Heart left ventricle (tissue), 16 donors: ENCODE results near the gene HEBP2. TPM values are rescaled to one million over a fixed set of nuclear protein-coding genes. Genes with fewer than 3 reads are reported as not detected.

Experiments used
- ATAC-seq, 4 donors: fragments of 200-7000 bp; cut with Tn5 transposase; one replicate each; pipeline ENCODE4 v1.9.1; 2020 to 2022; ENCODE audit warnings: moderate library complexity in 4 of 4, mild to moderate bottlenecking in 3 of 4, moderate number of reproducible peaks in 1 of 4
- DNase-seq, 5 donors: peaks; one replicate each; pipeline ENCODE4 v3.0.0-alpha.2; 2020
- H3K27ac ChIP-seq, 12 donors: fragments of 200-600 bp; sonication (generic) in 4 of 12; one replicate each; pipeline versions ENCODE4 v1.5.0 to v1.8.0; 2016 to 2022; ENCODE audit warnings: mild to moderate bottlenecking in 2 of 12
- H3K27me3 ChIP-seq, 9 donors: fragments of 200-600 bp; sonication (generic) in 2 of 9; one replicate each; pipeline versions ENCODE4 v1.5.1 to v1.8.0; 2016 to 2022; ENCODE audit warnings: mild to moderate bottlenecking in 3 of 9
- H3K36me3 ChIP-seq, 9 donors: fragments of 200-600 bp; sonication (generic) in 2 of 9; one replicate each; pipeline versions ENCODE4 v1.5.0 to v1.8.0; 2018 to 2022; ENCODE audit warnings: mild to moderate bottlenecking in 2 of 9
- H3K4me1 ChIP-seq, 12 donors: fragments of 200-600 bp; sonication (generic) in 4 of 12; one replicate each; pipeline versions ENCODE4 v1.5.0 to v1.8.0; 2016 to 2022; ENCODE audit warnings: mild to moderate bottlenecking in 3 of 12
- H3K4me3 ChIP-seq, 12 donors: fragments of 200-600 bp; sonication (generic) in 4 of 12; one replicate each; pipeline versions ENCODE4 v1.5.0 to v1.8.0; 2017 to 2022; ENCODE audit warnings: mild to moderate bottlenecking in 9 of 12, moderate library complexity in 4 of 12
- H3K9me3 ChIP-seq, 12 donors: fragments of 200-600 bp; sonication (generic) in 4 of 12; one replicate each; pipeline versions ENCODE4 v1.5.0 to v1.8.0; 2016 to 2022; ENCODE audit warnings: mild to moderate bottlenecking in 1 of 12
- CTCF ChIP-seq, 12 donors: fragments of 200-600 bp; sonication (generic) in 4 of 12; IDR thresholded peaks; one replicate each; pipeline versions ENCODE4 v1.5.0 to v1.8.0; 2018 to 2022; ENCODE audit warnings: antibody characterized with exemption in 12 of 12, mild to moderate bottlenecking in 5 of 12
- POLR2A ChIP-seq, 2 donors: fragments of 450-650 bp; IDR thresholded peaks; one replicate each; pipeline ENCODE4 v1.6.1; 2017; ENCODE audit warnings: antibody characterized with exemption in 2 of 2, mild to moderate bottlenecking in 2 of 2, moderate library complexity in 2 of 2
- WGBS, 4 donors: extraction: QIAGEN DNeasy Blood & Tissue Kit in 2 of 4; methylation state at CpG; one replicate each; pipeline versions ENCODE4 v1.1.5 to v1.1.7; 2013 to 2018; 5-methylcytosine and 5-hydroxymethylcytosine counted together
- intact Hi-C, 10 donors: fragments of 100-400 bp; cut with DNase I; formaldehyde crosslinking; loops; one replicate each; pipeline versions ENCODE4 v1.11.1 to v1.14.2; 2022
- polyA plus RNA-seq, 2 donors: library from polyadenylated mRNA; stranded (reverse); fragments of 200-250 nt; gene quantifications; one replicate each; pipeline ENCODE4 v1.2.3, GENCODE V29; 2013
- total RNA-seq, 9 donors: library from RNA; depleted of rRNA in 2 of 9; stranded (reverse); fragments of >200 nt in 2 of 9; fragmentation: NEBNext Ultra II Directional in 3 of 9; extraction: Animal tissue kit (Norgen Biotek cat#: 25700) in 3 of 9; gene quantifications; one replicate each; pipeline versions ENCODE4 v1.1.0 to v1.2.4, GENCODE V29; 2016 to 2023
- donor health status: ischemic (EF 13 %, LVEDD 7.1; RV severe dilation, severe dysfunction).
- donor health status: healthy with polysubstance abuse.
- donor health status: DM: no; HTN: yes; CAD: no.
- donor health status: DM: no; HTN: no; CAD: no.
- donor health status: ischemic (EF 25% LVEDD 6.9; RV normal size, moderate dysfunction).
- donor health status: ischemic (EF 25% LVEDD 5.7; RV mildly dilated, moderate dysfunction).
- donor health status: healthy.
- donor health status: DM: yes; HTN: yes; CAD: no.
- donor health status: ischemic (EF 35%, LVEDD 5.7; RV mildly dilated, moderate dysfunction).
- donor health status: nonischemic (EF 11% LVEDD 7.7; RV severe dilation, severe dysfunction).
- donor health status: DM: yes; HTN: yes; CAD: no.
- donor health status: PGD.
- donor health status: ischemic (EF 29% LVEDD 5.4; RV normal size, mild dysfunction).
- donor health status: nonischemic (EF 23%, LVEDD 6.1; RV moderate dilation, normal function).

The HEBP2 gene
- total and polyA plus RNA-seq, 11 donors: 20.3 to 110 (median 90.2) TPM

GRCh38 chr6:138397128-138398122 is 6.6 kb upstream of the HEBP2 start:
- no peak for TF ChIP-seq CTCF (IDR thresholded peaks at IDR 0.05)
- TF ChIP-seq POLR2A (IDR thresholded peaks at IDR 0.05): no peak
- ATAC-seq: peak in 3 of 4 donors; percentile 35 to 77 (median 55)
- H3K36me3 ChIP-seq: no peaks in the 10 kb centered on the region
- no peak overlapping the region for H3K4me3 ChIP-seq
- H3K9me3 ChIP-seq: no peaks in the 10 kb centered on the region
- peaks cover 0 to 30% (median 11%) of the 10 kb centered on the region in 12 donors for H3K4me1 ChIP-seq
- no peak overlapping the region for H3K27ac ChIP-seq
- no peaks in the 10 kb centered on the region for H3K27me3 ChIP-seq
- peak in 2 of 5 donors; percentile 42 to 45 for DNase-seq
- intact Hi-C loops: loop anchor here in 1 of 10 donors (10.0 kb wide), 1 partner anchor 103 kb away; no protein-coding TSS in a partner anchor
- 55 to 67% (median 62%) methylated on average over 8 of the region's 8 CpGs for WGBS, 4 donors

- no peak for TF ChIP-seq POLR2A (IDR thresholded peaks at IDR 0.05)
- TF ChIP-seq CTCF (IDR thresholded peaks at IDR 0.05): no peak
- peak overlapping the region in 6 of 12 donors; percentile 42 to 74 (median 51) for H3K27ac ChIP-seq
- peak in 2 of 4 donors; percentile 39 to 44 for ATAC-seq
- no peaks in the 10 kb centered on the region for H3K27me3 ChIP-seq
- H3K4me3 ChIP-seq: no peak overlapping the region
- peaks cover 0 to 31% (median 12%) of the 10 kb centered on the region in 12 donors for H3K4me1 ChIP-seq
- H3K36me3 ChIP-seq: peaks cover 0 to 1% (median 0%) of the 10 kb centered on the region in 9 donors
- no peak for DNase-seq
- H3K9me3 ChIP-seq: no peaks in the 10 kb centered on the region
- WGBS, 4 donors: 63 to 72% (median 67%) methylated on average over 3 of the region's 3 CpGs
- intact Hi-C loops: loop anchor here in 8 of 10 donors (5.0 to 10.0 kb wide), 8 partner anchors 93 to 294 kb away; partner anchors contain the start of gene PERP (in 1 of the 8)
These were observed 3.7 kb upstream of the HEBP2 start for GRCh38 chr6:138400326-138400725.

- H3K9me3 ChIP-seq: no peaks in the 10 kb centered on the region
- no peak overlapping the region for H3K27ac ChIP-seq
- H3K27me3 ChIP-seq: no peaks in the 10 kb centered on the region
- WGBS, 4 donors: 94 to 96% (median 95%) methylated on average over 11 to 14 of the region's 14 CpGs
- DNase-seq (no peak), ATAC-seq (no peak)
- TF ChIP-seq CTCF (IDR thresholded peaks at IDR 0.05) (no peak), POLR2A (IDR thresholded peaks at IDR 0.05) (no peak)
- peaks cover 0 to 20% (median 15%) of the 10 kb centered on the region in 9 donors for H3K36me3 ChIP-seq
- H3K4me1 ChIP-seq: peaks cover 0 to 27% (median 14%) of the 10 kb centered on the region in 12 donors
- H3K4me3 ChIP-seq: no peak overlapping the region
- intact Hi-C loops: loop anchor here in 8 of 10 donors (5.0 to 10.0 kb wide), 8 partner anchors 95 to 295 kb away; partner anchors contain the start of gene PERP (in 1 of the 8)
These were observed 1.8 kb upstream of the HEBP2 start for GRCh38 chr6:138401960-138402837.
